Stimulated activated CD8-positive, alpha-beta memory T cell treated with anti-CD3 and anti-CD28 coated beads, Interleukin-7, amount 100 ng/mL, for 1 hour (primary cell): ENCODE measurements around the gene CEP152.

Experiments used
- DNase-seq, 2 donors: peaks; one replicate each; pipeline ENCODE4 v3.0.0-alpha.2; 2020; ENCODE audit warnings: low read depth in 2 of 2

Gene CEP152

DNA sequence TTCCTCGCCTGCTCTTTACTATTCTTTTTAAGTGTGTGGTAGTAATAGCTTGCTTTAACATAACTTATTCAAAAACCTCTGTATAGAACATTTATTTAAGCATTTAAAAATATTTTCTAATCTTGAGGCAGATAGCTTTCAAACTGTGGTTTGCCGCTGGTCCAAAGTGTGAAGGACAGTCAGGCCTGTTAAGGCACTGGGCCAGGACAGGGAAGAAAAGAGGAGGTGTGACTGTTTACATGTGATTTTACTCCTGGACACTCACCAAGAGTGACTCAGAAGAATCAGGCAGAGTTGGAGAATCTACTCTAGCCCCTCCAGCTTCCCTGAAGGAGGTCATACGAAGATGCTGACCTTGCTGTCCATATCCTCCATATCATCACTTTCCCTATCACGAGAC is 44.7 kb downstream of the CEP152 start:
- DNase-seq: no peak

- no peak for DNase-seq
These were observed 45.8 kb downstream of the CEP152 start for GRCh38 chr15:48765022-48765421.

DNA sequence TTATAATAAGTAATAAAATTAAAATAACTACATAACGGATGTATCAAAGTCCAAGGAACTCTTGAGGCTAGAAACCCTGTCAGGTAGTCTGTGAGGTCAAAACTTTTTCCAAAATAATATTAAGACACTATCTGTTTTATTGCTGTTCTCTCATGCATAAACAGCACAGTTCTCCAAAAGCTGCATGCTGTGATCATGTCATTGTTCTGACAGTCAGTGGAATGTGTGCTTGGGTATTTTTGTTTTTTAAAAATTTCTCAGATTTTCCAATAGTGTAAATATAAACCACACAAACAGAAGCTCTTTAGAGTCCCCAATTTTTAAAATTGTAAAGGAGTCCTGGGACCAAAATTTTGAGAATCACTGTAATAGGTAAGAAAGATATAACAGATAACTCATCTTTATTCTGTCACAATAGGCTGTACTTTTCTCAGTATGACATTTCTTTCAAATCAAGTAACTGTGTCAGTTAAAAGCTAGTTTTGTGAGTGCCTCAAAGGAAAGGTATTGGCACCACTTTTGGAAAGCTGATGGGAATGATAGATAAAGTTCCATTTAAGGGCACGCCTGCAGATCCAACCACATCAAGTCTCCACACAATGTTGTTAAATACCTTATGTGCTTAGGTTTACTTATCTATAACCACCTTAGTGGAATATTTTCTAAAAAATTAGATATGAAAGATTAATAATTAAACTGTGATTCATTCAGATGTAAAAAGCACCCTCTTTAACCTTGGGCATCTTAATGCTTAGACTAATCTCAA is 49.3 kb downstream of the CEP152 start:
- DNase-seq: no peak

DNA sequence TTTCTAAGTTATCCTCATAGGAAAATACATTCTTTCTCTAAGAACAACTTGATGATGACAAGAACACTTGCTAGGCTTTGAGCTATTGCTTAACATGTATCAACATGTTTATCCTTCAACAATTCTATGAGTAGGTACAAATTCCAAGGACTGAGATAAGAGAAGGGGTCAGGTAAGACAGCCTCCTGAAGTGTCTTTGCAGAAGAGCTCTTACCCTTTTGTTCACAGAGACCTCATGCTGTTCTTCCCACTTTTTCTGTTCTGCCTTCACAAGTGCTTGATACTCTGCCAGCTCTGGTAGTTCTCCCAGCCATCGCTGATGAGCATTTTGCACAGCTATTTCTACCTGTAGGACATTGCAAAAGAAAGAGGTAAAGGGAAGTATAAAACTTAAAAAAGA is 50.9 kb downstream of the CEP152 start:
- no peak for DNase-seq

DNA sequence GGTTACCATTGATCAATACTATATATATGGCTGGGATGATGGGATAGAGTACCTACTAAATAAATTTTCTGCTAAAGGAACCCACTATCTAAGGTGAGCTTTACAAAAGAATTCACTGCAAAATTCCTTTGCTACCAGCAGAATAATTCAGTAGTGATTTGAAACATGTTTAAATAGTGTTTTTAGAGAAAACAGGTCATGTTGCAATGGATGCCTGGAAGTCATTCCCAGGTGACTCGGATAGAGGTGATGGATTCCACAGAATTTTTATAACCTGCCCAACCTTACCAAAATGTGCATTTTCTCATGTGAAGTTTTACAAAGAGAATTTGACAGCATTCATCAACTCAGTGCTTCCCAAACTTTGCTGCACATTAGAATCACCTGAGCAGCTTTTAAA is 53.2 kb downstream of the CEP152 start:
- no peak for DNase-seq

DNA sequence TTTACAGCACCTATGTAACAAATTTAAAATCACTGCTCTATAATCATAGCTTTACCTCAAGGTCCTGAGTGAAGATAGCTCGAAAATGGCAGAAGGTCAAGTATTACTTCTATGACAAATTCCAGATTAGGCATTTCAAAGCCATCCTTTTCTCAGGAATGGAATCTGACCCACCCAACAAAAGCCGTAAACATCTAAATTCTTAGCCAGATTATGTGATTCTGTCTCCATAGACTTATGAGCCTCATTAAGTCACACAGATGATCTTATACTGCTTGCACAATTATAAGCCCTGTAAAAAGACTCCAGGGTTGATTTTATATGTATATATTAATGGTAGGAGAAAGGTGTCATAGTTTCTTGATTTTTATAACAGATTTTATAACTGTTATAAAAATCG is 56.9 kb downstream of the CEP152 start:
- no peak for DNase-seq

DNA sequence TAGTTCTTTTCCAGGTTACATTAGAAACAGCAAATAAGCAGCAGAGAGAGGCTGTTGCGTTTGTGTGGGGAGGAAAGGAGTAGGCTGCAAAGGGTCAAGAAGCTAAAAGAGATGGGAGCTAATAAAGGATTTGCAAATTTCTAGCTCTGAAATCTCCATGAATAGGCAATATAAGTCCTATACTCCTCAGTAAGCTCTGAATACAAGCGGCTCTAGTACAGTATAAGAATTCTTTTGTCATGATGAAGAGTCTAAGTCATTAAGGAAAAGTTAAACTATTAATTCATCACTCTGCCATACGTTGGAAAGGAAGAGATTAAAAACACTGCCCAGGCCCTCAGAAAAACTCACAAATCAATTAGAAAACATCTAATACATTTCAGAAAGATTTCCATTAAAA is 59.3 kb downstream of the CEP152 start:
- DNase-seq: no peak

DNA sequence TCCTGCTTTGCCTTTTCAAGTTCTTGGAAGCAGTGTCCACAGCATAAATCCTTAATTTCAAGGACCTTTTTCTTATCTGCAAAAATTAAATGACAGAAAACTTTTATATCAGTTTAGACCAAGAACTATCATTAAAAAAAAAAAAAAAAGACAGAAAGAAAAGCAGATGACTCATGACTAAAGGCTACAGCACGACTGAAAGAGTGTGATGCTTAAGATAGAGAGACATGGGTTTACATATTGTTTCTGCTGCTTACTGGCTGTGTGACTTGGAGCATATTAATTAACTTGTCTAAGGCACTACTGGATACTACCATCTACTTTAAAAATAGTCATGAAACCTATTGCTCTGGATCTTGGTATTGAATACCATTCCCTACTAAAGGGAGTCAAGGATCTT is 62.3 kb downstream of the CEP152 start:
- no peak for DNase-seq

DNA sequence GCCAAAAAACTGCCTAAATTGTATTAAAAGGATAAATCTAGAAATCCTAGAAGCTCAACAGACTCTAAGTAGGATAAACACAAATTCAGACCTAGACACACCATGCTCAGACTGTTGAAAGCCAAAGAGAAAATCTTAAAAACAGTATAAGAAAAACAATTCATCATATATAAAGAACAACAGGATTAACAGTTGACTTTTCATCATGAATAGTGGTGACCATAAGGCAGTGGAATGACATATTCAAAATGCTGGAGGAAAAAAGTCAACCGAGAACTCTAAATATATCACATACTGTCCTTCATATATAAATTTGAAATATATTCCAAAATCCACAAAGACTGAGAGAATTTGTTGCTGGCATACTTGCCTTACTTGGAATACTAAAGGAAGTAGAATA is 77.3 kb downstream of the CEP152 start:
- no peak for DNase-seq

DNA sequence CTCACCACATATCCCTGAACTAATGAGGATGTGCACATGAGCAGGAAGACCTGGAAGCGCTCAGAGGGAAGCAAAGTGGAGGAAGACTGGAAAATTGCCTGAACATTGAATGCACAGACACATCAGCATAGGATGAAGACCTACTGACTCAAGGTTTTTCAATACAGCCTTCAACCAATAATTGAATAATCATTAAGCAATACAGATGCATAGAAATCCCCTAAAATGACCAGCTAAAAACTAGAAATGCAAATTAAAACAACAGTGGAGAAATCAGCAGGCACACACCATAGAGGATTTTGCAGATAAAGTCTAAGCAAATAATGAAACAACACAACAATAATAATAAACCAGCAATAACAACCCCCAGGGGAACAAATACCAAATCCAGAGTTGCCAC is 80.4 kb downstream of the CEP152 start:
- DNase-seq: no peak

- no peak for DNase-seq
These were observed 86.9 kb downstream of the CEP152 start for GRCh38 chr15:48723969-48724368.

GRCh38 chr15:48722764-48723661 is 87.9 kb downstream of the CEP152 start:
- DNase-seq: no peak

GRCh38 chr15:48721061-48721810 is 89.6 kb downstream of the CEP152 start:
- no peak for DNase-seq

DNA sequence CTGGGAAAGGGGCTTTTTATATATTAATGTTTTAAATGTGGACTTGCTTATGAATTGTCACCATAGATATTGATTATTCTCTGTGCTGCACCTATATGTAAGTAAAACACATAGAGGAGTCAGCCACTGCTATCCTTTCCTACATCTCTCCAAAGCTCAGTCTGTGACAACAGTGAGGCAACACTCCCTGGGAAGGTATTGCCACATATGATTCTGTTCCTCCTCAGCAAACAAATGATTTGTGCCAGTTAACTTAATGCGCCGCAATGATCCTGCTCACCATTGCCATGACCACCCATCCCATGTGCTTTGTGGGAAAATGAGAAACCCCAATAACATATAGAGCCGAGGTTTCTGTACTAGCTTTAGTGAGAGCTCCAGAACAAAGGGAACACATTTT is 90.2 kb downstream of the CEP152 start:
- DNase-seq: no peak

- DNase-seq: no peak
These were observed 91.2 kb downstream of the CEP152 start for GRCh38 chr15:48719668-48720067.

DNA sequence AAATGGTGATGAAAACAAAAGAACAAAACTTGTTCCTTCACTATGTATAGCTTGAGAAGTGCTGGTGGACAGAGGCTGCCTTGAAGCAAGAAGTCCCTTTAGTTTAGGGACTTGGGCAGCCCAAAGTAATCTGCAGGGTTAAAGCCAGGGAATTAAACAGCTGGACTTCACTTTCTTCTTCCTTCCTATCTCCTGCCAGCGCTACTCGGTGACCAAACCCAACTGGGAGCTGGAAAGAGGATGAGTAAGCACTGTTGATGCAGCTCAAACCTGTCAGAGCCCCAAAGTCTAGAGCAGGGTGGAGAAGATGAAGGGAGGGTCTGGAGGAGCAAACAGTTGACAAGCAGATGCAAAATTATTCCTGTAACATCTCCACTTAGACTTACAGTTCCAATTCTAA is 92.2 kb downstream of the CEP152 start:
- DNase-seq: no peak

DNA sequence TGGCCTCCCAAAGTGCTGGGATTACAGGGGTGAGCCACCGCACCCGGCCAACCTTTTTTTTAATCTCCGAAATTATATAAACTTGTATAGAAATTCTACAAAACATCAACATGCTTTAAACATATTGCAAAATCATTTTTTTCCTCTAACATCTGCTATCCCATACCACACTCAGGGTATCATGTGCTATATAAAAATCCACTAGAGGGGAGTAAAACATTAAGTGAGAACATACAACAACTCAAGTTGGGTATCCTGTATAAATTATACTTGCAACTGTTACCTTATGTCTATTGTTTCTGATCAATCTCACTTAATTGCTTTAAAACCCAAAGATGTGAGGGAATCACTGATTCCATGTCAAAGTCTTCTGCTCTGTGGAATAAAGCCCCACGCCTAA is 93.4 kb downstream of the CEP152 start:
- no peak for DNase-seq

- no peak for DNase-seq
These were observed 98.3 kb downstream of the CEP152 start for GRCh38 chr15:48712546-48712945.

DNA sequence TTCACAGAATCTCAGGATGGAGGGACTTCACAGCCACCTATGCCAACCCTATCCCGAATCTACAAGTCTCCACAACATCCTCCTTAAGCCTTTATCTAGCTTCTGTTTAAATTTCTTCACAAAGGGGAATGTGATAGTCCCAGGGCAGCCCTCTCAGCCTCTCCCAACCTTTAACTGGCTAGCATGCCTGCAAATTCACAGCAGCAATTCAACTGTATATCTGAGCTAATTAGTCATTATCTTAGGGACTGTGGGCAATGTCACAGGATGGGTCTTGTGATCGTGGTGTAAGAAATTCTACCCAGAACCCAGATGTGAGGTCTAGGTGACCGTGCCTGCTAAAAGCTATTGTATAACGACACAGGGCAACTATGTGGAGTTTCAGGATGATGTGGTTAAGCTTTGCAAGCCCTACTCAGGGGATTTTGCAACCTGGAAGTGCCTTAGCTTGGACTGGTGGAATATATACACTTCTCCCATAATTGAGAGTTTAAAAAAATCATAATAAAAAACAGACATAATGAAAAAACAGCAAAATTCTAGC is 99.8 kb downstream of the CEP152 start:
- DNase-seq: no peak

- no peak for DNase-seq
These were observed 102.2 kb downstream of the CEP152 start for GRCh38 chr15:48708641-48709040.

DNA sequence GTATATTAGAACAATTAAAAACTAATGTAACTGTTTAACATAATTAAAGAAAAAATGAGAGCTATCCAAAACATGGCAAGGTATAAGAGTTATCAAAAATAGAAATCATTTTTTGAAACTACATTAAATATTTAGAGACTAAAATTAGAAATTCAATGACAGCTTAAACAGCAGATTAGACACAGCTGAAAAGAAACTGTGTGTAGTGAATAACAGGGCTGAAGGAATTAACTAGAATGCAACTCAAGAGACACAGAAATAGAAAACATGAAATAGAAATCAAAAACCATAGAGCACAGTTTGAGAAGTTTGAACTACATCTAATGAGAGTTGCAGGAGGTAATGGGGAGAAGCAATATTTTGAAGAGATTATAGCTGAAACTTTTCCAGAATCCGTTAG is 105.5 kb downstream of the CEP152 start:
- no peak for DNase-seq

DNA sequence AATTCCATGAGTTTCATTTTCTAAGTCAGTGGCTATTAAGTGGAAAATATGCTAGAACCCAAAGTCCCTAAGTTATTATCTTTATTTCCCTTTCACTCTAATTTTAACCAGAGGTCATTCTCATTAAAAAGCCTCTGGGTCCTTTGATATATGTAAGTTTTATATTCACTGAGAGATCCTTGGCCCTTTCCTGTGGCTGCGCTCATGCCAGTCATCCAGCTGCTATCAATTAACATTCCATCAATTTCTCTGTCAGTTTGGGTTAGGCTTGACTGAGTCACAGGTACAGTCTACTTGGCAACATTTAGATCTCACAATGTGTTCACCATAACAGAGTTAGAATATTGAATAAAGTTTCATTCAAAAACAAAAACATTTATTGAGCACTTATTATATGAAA is 107.3 kb downstream of the CEP152 start:
- DNase-seq: no peak
